Heart left ventricle (tissue), 16 donors: Measurements from ENCODE around the gene KCNQ2. TPM values are rescaled to one million over a fixed set of nuclear protein-coding genes. Genes with fewer than 3 reads are reported as not detected.

Source experiments
- ATAC-seq, 4 donors: fragments of 200-7000 bp; cut with Tn5 transposase; one replicate each; pipeline ENCODE4 v1.9.1; 2020 to 2022; ENCODE audit warnings: moderate library complexity in 4 of 4, mild to moderate bottlenecking in 3 of 4, moderate number of reproducible peaks in 1 of 4
- DNase-seq, 5 donors: peaks; one replicate each; pipeline ENCODE4 v3.0.0-alpha.2; 2020
- H3K27ac ChIP-seq, 12 donors: fragments of 200-600 bp; sonication (generic) in 4 of 12; one replicate each; pipeline versions ENCODE4 v1.5.0 to v1.8.0; 2016 to 2022; ENCODE audit warnings: mild to moderate bottlenecking in 2 of 12
- H3K27me3 ChIP-seq, 9 donors: fragments of 200-600 bp; sonication (generic) in 2 of 9; one replicate each; pipeline versions ENCODE4 v1.5.1 to v1.8.0; 2016 to 2022; ENCODE audit warnings: mild to moderate bottlenecking in 3 of 9
- H3K36me3 ChIP-seq, 9 donors: fragments of 200-600 bp; sonication (generic) in 2 of 9; one replicate each; pipeline versions ENCODE4 v1.5.0 to v1.8.0; 2018 to 2022; ENCODE audit warnings: mild to moderate bottlenecking in 2 of 9
- H3K4me1 ChIP-seq, 12 donors: fragments of 200-600 bp; sonication (generic) in 4 of 12; one replicate each; pipeline versions ENCODE4 v1.5.0 to v1.8.0; 2016 to 2022; ENCODE audit warnings: mild to moderate bottlenecking in 3 of 12
- H3K4me3 ChIP-seq, 12 donors: fragments of 200-600 bp; sonication (generic) in 4 of 12; one replicate each; pipeline versions ENCODE4 v1.5.0 to v1.8.0; 2017 to 2022; ENCODE audit warnings: mild to moderate bottlenecking in 9 of 12, moderate library complexity in 4 of 12
- H3K9me3 ChIP-seq, 12 donors: fragments of 200-600 bp; sonication (generic) in 4 of 12; one replicate each; pipeline versions ENCODE4 v1.5.0 to v1.8.0; 2016 to 2022; ENCODE audit warnings: mild to moderate bottlenecking in 1 of 12
- POLR2A ChIP-seq, 2 donors: fragments of 450-650 bp; IDR thresholded peaks; one replicate each; pipeline ENCODE4 v1.6.1; 2017; ENCODE audit warnings: antibody characterized with exemption in 2 of 2, mild to moderate bottlenecking in 2 of 2, moderate library complexity in 2 of 2
- WGBS, 4 donors: extraction: QIAGEN DNeasy Blood & Tissue Kit in 2 of 4; methylation state at CpG; one replicate each; pipeline versions ENCODE4 v1.1.5 to v1.1.7; 2013 to 2018; 5-methylcytosine and 5-hydroxymethylcytosine counted together
- intact Hi-C, 10 donors: fragments of 100-400 bp; cut with DNase I; formaldehyde crosslinking; loops; one replicate each; pipeline versions ENCODE4 v1.11.1 to v1.14.2; 2022
- polyA plus RNA-seq, 2 donors: library from polyadenylated mRNA; stranded (reverse); fragments of 200-250 nt; gene quantifications; one replicate each; pipeline ENCODE4 v1.2.3, GENCODE V29; 2013
- total RNA-seq, 9 donors: library from RNA; depleted of rRNA in 2 of 9; stranded (reverse); fragments of >200 nt in 2 of 9; fragmentation: NEBNext Ultra II Directional in 3 of 9; extraction: Animal tissue kit (Norgen Biotek cat#: 25700) in 3 of 9; gene quantifications; one replicate each; pipeline versions ENCODE4 v1.1.0 to v1.2.4, GENCODE V29; 2016 to 2023
- TF ChIP-seq, protein P1 (sequence below), 12 donors: fragments of 200-600 bp; sonication (generic) in 4 of 12; IDR thresholded peaks; one replicate each; pipeline versions ENCODE4 v1.5.0 to v1.8.0; 2018 to 2022; ENCODE audit warnings: antibody characterized with exemption in 12 of 12, mild to moderate bottlenecking in 5 of 12
- donor health status: ischemic (EF 13 %, LVEDD 7.1; RV severe dilation, severe dysfunction).
- donor health status: healthy with polysubstance abuse.
- donor health status: DM: no; HTN: yes; CAD: no.
- donor health status: DM: no; HTN: no; CAD: no.
- donor health status: ischemic (EF 25% LVEDD 6.9; RV normal size, moderate dysfunction).
- donor health status: ischemic (EF 25% LVEDD 5.7; RV mildly dilated, moderate dysfunction).
- donor health status: healthy.
- donor health status: DM: yes; HTN: yes; CAD: no.
- donor health status: ischemic (EF 35%, LVEDD 5.7; RV mildly dilated, moderate dysfunction).
- donor health status: nonischemic (EF 11% LVEDD 7.7; RV severe dilation, severe dysfunction).
- donor health status: DM: yes; HTN: yes; CAD: no.
- donor health status: PGD.
- donor health status: ischemic (EF 29% LVEDD 5.4; RV normal size, mild dysfunction).
- donor health status: nonischemic (EF 23%, LVEDD 6.1; RV moderate dilation, normal function).

Gene KCNQ2
- total and polyA plus RNA-seq, 11 donors: 0.06 to 2.6 (median 0.65) TPM; not detected in 7

DNA sequence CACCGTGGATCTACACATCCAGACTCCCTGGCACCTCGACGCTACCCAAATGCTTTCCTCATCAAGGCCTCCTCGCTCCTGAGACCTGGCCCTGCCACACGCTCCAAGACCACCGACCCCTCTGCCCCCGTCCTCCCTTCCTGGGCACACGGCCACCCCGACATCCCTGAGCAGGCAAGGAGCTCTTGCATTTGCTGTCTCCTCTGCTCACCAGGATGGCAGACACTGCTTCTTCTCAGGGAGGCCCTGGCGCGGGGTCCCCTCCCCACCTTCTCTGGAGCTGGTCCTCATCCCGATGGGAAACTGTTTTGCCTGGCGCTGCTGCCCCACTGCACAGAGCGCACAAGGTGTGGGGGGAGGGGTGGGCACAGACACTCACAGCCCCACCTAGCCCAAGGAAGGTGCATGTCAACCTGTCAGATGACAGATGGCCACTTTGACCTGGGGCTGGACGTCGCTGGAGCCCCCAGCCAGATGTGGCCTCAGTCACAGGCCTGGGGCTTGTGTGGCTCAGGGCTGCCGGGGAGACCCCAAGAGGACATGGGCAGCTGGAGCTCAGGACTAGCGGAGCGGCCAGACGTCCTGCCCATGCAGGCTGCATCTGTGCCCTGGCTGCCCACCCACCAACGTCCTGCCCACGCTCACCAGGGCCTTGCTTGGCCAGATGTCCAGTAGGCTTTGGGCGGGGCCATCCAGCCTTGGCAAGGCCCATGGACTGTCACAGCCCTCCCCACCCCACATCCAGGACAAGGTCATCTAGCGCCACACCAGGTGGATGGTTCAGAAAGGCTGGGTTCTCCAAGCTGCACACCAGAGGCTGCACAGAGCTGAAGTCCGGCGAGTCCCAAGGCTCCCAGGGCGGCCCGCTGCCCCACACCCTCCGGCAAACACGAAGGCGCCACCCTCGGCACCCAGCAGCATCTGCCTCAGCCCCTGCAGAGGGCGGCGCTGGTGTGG is 6.2 kb upstream of the KCNQ2 start:
- no peak for TF ChIP-seq POLR2A (IDR thresholded peaks at IDR 0.05)
- TF ChIP-seq, protein P1, sequence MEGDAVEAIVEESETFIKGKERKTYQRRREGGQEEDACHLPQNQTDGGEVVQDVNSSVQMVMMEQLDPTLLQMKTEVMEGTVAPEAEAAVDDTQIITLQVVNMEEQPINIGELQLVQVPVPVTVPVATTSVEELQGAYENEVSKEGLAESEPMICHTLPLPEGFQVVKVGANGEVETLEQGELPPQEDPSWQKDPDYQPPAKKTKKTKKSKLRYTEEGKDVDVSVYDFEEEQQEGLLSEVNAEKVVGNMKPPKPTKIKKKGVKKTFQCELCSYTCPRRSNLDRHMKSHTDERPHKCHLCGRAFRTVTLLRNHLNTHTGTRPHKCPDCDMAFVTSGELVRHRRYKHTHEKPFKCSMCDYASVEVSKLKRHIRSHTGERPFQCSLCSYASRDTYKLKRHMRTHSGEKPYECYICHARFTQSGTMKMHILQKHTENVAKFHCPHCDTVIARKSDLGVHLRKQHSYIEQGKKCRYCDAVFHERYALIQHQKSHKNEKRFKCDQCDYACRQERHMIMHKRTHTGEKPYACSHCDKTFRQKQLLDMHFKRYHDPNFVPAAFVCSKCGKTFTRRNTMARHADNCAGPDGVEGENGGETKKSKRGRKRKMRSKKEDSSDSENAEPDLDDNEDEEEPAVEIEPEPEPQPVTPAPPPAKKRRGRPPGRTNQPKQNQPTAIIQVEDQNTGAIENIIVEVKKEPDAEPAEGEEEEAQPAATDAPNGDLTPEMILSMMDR (IDR thresholded peaks at IDR 0.05): no peak
- 84 to 87% (median 85%) methylated on average over 24 to 34 of the region's 34 CpGs for WGBS, 4 donors
- no peak for ATAC-seq

DNA sequence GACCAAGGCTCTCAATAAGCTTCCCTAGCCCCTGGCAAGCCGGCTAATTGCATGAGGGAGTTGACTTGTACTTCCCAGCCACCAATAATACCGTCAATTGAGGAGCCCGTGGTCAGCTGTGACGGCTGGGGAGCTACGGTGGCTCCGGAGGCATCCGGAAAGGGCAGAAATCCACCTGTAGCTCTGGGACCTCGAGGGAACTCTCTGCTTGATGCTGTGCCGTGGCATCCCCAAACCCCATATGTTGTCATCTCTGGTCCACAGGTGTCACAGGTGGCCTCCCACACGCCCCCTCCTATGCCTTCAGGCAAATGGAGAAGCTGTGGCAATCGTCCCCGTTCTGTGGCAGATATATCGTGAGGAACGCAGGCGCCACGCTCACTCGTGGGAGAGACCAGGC is 5.5 kb upstream of the KCNQ2 start:
- Histone ChIP-seq H3K27me3 (peaks cover 19 to 79% (median 51%) of the 10 kb centered on the region in 9 donors), H3K4me1 (peaks cover 0 to 10% (median under 1%) of the 10 kb centered on the region in 12 donors), H3K27ac (no peak overlapping the region), H3K36me3 (no peaks in the 10 kb centered on the region), H3K9me3 (no peaks in the 10 kb centered on the region), H3K4me3 (no peak overlapping the region)
- intact Hi-C loops: no loop called here
- TF ChIP-seq, protein P1 (IDR thresholded peaks at IDR 0.05): no peak
- no peak for TF ChIP-seq POLR2A (IDR thresholded peaks at IDR 0.05)
- DNase-seq (no peak), ATAC-seq (no peak)
- 64 to 68% (median 67%) methylated on average over 17 of the region's 17 CpGs for WGBS, 4 donors

More for the DNA sequence above, 6.2 kb upstream of the KCNQ2 start:
- Histone ChIP-seq H3K27me3 (peaks cover 12 to 72% (median 44%) of the 10 kb centered on the region in 9 donors), H3K36me3 (no peaks in the 10 kb centered on the region), H3K4me3 (no peak overlapping the region), H3K9me3 (no peaks in the 10 kb centered on the region), H3K4me1 (peaks cover 0 to 17% (median 4%) of the 10 kb centered on the region in 12 donors), H3K27ac (no peak overlapping the region)
- peak in 1 of 5 donors; percentile 21 for DNase-seq
- intact Hi-C loops: no loop called here

GRCh38 chr20:63477061-63477616 is 4.7 kb upstream of the KCNQ2 start:
- TF ChIP-seq, protein P1 (IDR thresholded peaks at IDR 0.05): no peak
- no peak for TF ChIP-seq POLR2A (IDR thresholded peaks at IDR 0.05)

DNA sequence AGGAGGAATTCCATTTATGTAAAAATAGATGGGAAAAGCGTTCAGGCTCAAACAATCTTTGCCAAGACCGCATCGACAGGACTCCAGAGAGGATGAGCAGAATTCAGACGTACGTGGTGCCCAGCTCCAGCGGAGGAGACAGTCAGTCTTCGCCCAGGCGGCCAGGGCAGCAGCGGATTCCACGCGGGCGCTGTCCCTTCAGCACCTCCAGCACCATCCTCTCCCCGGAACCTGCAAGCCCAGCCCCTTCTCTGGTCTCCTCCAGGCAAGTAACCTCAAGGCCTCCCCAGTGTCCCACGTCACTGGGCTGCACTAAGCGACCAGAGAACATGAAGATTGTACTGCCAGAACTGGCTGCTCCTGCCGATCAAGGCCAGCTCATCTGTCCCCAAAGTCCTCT is 2.8 kb upstream of the KCNQ2 start:
- H3K36me3 ChIP-seq: no peaks in the 10 kb centered on the region
- peak in 1 of 5 donors; percentile 33 for DNase-seq
- no peak overlapping the region for H3K27ac ChIP-seq
- no peak for TF ChIP-seq POLR2A (IDR thresholded peaks at IDR 0.05)
- TF ChIP-seq, protein P1 (IDR thresholded peaks at IDR 0.05): no peak
- no peaks in the 10 kb centered on the region for H3K9me3 ChIP-seq
- H3K4me1 ChIP-seq: peaks cover 0 to 17% (median 6%) of the 10 kb centered on the region in 12 donors
- peak in 3 of 4 donors; percentile 47 to 56 (median 55) for ATAC-seq
- WGBS, 4 donors: 4 to 21% (median 8%) methylated on average over 11 to 16 of the region's 16 CpGs
- intact Hi-C loops: no loop called here
- no peak overlapping the region for H3K4me3 ChIP-seq
- peaks cover 32 to 93% (median 69%) of the 10 kb centered on the region in 9 donors for H3K27me3 ChIP-seq

More at GRCh38 chr20:63477061-63477616, 4.7 kb upstream of the KCNQ2 start:
- Histone ChIP-seq H3K4me3 (no peak overlapping the region), H3K4me1 (peaks cover 0 to 7% (median under 1%) of the 10 kb centered on the region in 12 donors), H3K36me3 (no peaks in the 10 kb centered on the region), H3K27ac (no peak overlapping the region), H3K9me3 (no peaks in the 10 kb centered on the region), H3K27me3 (peaks cover 23 to 83% (median 53%) of the 10 kb centered on the region in 9 donors)
- no peak for ATAC-seq
- no peak for DNase-seq
- WGBS, 4 donors: 38 to 42% (median 40%) methylated on average over 21 of the region's 21 CpGs
- intact Hi-C loops: no loop called here
